NCI-H2227 treated with DMSO at 0.1 percent for 48 hours (cell line): ENCODE data around the gene NUP42.

Experiments used
- DNase-seq: peaks from one replicate; lab custom pipeline; 2025; lab: John Stamatoyannopoulos, UW

Gene NUP42

DNA sequence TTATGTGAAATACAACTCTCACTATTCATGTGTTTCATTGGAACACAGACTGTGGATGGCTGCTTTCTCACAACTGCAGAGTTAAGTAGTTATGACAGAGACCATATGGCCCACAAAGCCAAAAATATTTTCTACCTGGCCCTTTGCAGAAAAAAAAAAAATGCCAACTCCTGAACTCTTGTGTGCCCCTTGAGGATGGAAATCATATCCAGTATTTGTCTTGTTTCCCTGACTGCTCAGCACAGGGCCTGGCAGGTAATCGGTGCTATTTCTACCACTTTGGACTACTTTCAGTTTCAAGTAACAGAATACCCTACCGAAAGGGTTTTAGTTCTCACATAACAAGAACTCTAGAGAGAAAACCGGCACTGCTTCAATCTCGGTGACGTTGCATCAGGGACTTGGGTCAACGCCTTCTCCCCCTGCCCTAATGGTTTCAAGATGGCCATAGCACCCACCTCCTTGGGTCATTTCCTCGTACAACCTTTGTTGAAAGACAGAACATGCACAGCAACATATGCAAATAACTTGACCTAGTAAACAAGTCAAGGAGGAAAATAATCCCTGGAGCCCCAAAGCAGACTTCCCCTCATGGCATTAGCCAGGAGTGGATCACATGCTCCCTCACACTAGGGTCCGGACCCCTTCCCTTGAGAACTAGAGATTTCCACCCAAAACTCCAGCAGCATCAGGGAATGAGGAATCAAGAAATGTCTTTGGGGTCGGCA lies 52.9 kb downstream of the NUP42 start:
- DNase-seq = no peak

DNA sequence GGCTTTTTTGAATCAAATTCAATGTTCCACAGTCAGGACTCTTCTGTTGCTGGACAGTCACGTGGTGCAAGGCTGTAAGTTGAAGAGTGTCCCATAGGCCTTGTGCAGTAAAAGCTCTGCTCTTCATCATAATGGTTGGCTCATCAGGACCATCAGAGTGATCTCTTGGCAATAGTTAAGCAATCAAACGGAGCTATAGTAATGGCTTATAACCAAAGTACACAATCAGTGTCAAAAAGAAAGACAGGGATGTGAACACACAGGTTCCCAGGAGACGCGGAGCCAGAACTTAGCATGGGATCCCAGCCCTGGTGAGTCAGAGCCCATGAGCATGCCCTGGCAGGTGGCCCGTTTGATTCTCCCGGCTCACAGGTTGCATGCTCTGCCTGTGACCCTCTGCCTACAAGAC lies 54.0 kb downstream of the NUP42 start:
- DNase-seq = no peak

DNA sequence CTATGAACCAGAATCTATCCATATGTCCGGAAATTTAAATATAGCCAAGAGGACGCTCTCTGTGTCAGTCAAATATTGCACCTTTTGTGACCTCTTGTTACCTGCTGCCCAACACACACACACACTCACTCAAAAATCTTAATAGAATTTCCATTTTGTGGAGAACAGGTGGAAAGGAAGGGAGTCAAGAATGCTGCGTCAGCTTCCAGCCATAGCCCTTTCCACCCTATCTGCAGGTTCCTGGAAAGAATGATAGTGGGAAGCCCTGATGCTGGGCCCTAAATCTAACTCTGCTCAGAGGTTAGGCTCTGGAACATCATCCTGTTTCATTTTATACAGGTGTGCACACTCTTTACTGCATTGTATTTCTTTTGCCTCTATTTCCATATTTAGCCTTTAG lies 55.2 kb downstream of the NUP42 start:
- no peak for DNase-seq

DNA sequence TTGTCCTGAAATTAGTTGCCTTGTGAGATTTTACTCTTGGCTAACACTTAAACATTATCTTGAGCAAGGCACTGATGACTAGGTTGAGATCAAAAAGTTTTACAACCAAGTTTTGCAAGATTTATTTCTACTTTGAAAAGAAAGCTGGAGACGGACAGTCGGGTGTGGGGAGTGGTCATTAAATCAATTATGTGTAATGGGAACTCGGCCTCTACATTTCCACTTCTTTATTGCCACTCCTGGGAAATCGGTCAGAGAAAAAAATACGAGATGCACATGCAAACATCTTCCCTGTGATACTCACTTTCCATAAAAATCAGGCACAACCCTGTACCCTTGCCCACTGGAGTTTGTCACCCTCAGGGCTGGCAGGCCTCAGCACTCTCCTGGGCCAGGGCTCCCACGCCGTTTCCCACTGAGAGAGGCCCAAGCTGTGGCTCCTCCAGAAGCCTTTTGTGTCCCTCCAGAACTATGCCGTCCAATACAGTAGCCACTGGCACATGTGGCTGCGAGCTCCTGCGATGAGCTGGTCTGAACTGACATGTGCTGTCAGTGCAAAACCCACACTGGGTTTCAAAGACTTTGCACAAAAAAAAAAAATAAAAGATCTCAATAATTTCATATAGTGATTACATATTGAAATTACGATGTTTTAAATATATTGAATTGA lies 57.3 kb downstream of the NUP42 start:
- no peak for DNase-seq

DNA sequence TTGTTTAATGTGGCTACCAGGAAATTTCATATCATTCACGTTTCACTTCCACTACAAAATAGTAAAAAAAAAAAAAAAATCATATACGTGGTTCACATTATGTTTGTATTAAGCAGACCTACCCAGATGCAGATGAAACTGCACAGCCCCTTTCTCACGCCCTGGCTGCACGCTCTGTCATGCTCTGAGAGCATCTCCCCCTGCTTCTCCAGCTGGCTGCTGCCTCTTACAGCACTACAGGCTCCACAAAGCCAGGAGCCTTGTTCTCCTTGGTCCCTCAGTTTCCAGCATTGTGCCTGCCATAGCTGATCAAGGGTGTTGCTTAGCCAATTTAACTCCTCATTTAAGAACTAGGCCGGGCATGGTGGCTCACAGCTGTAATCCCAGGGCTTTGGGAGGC lies 57.9 kb downstream of the NUP42 start:
- no peak for DNase-seq

DNA sequence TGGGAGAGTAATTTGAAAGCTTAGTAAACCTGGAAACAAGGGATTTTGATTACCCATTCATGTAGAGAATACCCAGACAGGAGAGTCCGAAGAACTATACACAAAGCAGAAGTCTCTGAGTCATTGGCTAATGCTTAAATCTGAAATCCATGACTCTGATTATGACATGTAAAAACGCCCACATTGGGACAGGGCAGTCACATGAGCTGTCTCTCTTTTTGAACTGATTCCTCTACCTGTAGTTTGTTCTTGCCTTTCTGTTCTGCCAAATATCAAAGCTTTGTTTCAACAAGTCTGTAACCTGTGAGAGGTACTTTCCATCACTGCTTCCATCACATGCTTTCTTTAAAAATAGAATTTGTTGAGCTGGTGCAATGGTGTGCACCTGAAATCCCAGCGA lies 60.5 kb downstream of the NUP42 start:
- DNase-seq = no peak

DNA sequence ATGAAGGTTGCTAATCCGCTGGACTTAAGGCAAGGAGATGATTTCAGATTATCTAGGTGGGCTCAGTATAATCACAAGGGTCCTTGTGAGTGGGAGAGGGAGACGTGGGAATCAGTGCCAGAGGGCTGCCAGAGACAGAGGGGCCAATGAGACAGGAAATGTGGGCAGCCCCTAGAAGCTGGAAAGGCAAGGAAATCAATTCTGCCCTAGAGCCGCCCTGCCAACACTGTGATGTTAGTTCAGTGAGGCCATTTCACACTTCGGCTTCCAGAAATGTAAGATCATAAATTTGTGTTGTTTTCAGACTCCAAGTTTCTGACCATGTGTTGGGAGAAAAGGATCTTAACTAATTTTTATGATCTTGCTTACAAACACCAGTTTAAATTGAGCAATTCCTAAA lies 61.1 kb downstream of the NUP42 start:
- DNase-seq = no peak

DNA sequence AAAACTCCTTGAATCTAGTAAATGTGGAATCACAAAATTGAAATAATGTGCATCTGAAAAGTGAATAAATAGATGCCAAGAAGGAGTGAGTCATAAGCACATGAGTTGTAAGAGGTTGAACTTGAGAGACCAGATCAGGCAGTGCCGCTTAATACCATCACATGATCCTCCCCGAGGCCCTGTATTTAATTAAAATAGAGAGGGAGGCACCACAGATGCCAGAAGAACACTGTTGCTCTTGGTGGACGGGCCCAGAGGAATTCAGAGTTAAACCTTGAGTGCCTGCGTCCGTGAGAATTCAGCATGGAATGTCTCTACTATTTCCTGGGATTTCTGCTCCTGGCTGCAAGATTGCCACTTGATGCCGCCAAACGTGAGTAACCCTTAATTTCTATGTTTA lies 64.7 kb downstream of the NUP42 start, which contains the start of gene GPNMB:
Gene GPNMB (plus strand): TSS at position 221 of the 400 bp plus-strand sequence. CDS start 83 bp downstream, at position 304.
- peak; percentile 69 for DNase-seq

DNA sequence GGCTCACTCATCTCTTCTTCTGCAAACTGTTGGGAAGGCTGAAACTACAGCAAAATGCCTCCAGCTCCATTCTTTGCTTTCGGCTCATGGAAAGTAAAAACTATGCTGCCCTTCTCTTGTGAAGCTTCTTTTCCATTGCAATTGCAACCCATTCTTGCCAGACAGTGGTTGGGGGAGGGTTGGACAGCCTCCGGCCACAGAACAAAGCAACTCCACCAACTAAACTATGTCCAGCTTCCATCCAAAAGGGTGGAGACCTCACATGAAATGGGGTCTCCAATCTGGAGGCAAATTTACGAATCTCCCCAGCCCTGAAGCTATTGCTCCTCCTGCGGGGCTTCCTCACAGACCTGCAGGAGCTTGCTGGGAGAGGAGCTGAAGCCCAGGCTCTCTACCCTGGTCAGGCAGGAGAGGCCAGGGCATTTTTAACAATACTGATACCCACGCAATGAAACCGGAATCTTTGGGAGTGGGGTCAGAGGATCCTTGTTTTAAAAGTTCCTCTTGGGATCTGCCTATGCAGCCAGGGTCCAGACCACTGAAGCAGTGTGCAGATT lies 65.3 kb downstream of the NUP42 start:
- DNase-seq = no peak

DNA sequence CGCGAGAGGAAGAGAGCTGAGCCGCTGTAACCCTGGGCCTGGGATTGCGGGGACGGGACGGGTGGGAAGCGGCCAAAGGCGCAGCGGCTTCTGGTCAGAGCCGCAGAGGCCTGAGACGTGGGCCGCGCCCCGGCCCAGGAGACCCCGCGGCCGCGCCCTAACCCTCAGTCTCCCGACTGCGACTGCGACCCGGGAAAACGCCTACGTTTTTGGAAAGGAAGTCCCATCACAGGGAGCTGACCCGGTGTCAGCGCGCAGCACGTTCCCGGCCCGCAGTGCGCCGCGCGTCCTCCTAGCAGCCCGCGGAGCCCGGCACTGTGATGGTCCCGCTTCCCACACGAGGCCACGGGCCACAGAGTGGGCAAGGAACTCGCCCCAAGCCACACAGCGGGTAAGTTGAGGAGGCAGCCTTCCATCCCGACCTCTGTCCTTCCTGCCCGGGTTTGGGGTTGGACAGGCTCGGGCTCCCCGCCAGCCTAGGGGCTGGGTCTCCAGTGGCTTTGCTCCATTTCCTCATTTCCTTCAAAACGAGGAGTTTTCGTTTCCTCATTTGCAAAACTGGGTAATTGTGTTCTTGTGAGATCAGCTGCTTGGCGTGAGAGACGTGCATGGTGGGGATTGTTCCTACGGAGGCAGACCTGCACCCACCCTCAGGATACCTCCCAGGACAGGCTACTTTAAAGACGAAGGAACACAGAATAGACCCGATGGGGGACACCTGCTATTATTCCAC lies 65.9 kb downstream of the NUP42 start:
- DNase-seq = no peak

DNA sequence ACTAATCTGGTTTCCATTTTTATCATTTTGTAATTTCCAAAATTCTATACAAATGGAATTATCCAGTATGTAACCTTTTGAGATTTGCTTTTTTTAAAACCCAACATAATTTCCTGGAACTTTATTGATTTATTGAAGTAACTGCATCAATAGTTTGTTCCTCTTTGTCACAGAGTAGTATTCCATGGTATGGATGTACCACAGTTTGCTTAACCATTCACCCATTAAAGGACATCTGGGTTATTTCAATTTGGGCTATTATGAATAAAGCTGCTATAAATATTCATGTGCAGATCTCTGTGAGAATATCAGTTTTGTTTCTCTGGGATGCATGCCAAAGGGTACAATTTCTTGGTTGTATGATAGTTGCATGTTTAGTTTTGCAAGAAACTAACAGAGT lies 67.6 kb downstream of the NUP42 start:
- no peak for DNase-seq
